HL-60/S4 treated with phorbol 12-myristate 13-acetate at 8.2 ng/mL for 4 days and 3 days (cell line): ENCODE results near the gene FOXO1.

ENCODE experiments used
- in situ Hi-C: fragments of 300-500 bp; cut with MboI; formaldehyde crosslinking; loops from 2 replicates; pipeline ENCODE4 v1.15.0; 2022; ENCODE audit warnings: low sequenced_read_pairs

The FOXO1 gene

DNA sequence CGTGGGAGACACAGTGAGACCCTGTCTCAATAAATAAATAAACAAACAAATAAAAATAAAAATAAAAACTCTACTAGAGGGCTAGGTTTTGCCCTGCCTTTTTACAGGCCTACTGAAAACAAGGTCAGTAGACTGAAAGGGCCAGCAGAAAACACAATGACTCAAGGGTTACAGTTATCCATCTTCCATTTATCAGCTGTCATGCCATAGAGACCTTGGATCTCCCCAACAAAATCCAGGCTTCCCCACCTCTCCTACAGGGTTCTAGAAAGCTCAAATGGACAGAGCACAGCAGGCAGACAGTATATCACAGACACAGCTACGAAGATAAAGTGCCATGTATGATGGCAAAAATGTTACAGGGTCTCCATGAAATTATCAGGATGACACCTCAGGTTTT, 54.4 kb downstream of the FOXO1 start:
- in situ Hi-C loops = no loop called here

DNA sequence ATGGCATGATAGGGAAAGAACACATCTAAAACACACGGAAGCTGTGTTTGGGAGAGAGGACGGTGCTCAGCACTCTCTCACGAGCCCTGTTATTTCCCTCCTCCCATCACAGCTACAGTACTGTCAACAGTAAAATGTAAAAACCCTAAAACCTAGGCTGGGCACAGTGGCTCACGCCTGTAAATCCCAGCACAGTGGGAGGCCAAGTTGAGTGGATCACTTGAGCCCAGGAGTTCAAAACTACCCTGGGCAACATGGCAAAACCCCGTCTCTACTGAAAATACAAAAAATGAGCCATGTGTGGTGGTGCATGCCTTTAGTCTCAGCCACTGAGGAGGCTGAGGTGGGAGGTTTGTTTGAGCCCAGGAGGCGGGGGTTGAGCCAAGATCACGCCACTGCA, 54.8 kb downstream of the FOXO1 start:
- in situ Hi-C loops = no loop called here

DNA sequence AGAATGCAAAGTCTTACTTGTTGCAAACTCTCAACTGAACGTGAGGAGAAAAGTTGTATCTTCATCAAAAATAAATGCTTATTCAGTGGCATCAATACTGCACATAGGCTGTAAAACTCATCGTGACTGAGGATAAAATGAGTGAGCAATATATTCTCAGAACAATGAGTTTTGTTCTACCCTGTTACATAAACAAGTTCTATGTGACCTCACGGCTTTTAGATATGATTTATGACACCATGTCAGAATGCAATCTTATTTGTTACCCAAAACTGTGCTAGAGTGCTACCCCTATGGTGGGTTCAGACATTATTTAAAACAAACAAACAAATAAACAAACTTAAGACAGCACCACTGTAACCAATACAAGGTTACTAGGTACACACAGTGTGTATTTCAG, 55.4 kb downstream of the FOXO1 start:
- in situ Hi-C loops = no loop called here

DNA sequence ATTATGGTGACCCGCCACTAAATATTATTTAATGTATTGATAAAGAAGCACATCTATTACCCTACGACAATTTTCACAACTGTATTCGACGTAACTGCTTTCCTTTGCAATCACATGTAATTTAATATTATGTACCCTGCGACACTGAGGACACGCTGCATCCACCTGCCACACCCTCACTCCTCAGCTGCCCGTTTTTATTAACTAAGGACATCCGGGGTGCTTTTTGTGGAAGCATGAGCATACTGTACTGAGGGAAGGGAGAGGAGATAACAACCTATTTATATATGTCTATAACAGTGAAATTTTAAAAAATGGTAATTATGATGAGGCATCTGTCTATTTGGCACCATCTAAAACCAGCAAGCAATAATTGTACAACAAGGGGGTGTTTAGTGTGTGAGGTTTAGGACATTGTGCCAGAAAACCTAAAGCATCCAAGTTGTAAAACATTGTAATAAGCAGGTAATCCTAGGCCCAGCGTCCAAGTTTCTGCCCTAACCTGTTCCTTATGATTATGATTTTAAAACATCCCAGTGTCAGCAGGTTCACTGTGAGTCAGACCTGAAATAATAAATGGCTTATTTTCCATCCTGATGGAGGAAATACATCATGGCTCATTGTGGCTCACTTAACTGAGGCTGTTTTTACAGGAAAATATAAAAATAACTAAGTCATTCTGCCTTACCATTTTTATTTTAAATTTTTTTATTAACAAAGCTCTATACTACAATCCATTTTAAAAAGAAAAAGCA, 56.3 kb downstream of the FOXO1 start:
- in situ Hi-C loops = no loop called here

DNA sequence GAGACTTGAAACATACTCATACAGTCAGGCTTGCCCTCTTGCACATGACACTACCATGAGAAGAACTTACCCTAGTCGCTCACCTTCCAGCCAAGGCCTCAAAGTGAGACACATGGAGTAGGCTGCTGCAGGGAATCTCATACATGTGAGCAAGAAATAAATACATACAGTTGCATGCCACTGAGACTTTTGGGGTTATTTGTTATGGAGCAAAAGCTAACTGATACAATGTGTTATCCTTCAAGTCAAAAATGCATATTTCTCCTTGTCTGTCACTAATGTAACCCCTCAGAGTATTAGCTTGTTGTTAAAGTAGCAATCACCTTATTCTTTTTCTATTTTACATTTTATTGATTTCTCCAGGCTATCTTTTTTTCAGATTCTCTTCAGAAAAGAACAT, 58.1 kb downstream of the FOXO1 start:
- in situ Hi-C loops = no loop called here

DNA sequence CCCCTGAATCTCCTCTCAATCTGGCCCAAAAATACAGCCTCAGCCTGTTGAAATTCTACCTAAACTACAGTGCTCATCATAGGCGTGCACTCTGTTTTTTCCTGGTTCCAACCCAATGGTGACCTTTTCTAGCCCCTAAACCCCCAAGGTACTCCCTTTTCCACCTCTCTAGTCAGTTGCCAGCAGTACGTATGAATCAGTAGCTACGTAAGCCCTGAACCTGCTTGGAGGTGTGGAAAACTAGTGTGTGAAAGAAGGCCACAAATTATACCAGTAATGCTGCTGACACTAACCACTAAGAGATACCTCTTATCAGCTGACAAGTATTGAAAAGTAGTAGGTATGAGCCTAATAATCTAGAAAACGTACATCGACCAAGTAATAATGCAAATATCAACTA, 60.9 kb downstream of the FOXO1 start:
- in situ Hi-C loops = no loop called here

DNA sequence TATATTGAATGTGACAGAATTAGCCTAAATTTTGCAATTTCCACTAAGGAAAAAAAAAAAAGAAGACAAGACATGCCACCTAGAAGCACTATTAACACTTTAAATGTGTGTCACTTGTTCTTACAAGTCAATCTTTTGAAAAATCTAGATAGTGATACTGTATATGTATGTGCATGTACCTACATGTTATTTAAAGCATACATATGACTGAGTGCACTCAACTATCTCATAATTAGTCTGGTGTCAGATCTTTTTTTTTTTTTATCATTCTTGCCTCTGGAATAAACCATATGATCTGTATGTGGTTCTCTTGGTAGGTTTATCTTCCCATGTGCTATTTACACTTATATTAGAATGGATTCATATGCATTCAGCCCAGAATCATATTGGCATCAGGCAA, 62.3 kb downstream of the FOXO1 start:
- in situ Hi-C loops = no loop called here

DNA sequence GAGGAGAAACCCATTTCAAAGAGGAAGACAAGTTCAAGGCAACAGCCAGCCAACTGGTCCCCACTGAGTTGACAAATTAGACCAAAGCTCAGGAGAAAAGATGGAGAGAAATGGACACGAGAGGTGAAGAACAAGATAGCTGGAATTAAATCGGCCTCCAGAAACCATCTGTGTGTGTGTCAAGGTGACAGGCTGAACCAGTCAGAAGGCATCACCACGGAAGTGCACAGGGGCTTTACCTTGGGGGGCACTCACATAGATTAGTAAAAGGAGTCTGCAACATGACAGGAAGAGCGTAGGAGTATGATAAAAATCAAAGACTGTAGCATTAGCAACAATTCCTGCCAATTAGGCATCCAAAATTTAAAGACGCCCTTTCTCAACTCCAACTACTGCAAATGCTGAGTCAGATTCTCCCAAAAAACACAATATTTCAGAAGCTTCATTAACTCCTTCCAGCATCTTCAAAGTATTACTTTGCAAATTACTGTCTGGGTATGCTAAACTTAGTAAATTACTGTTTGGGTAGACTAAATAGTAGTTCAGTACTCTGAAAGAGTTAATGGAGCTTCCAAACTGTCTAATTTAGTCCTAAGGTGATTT, 66.2 kb downstream of the FOXO1 start:
- in situ Hi-C loops = no loop called here

DNA sequence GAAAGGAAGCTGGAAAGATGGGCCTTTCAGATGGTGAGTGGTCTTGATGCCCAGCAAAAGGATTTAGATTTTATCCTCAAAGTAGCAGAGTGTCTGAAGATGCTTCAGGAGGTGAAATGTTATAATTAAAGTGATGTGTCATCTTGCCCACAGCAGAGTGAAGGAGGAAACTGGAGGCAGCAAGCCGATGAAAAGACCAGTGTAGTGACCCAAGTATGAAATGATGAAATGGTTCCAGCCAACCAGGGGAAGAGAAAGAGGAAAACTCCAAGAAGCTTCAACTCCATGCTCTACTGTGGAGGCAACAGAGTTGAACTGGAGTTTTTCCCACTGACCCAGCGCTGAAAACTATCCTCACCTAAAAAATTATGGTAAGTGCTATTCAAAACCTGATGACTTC, 66.7 kb downstream of the FOXO1 start:
- in situ Hi-C loops = no loop called here

DNA sequence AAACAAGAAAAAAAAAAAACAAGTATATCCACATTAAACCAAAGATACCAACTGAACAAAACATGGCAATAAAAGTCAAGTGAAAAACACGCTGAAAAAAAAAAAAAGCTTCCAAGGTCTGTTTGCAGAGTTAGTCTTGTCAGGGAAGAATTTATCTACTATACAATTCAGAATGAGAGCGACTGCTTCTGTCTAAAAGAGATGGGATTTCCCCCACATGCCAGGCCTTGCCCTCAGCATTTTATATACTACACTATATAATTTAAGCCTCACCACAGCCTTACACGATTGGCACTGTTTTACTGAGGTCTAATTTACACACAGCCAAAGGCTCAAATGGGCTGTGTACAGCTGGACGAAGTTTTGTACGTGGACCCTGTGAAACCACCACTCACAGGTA, 67.3 kb downstream of the FOXO1 start:
- in situ Hi-C loops = no loop called here

DNA sequence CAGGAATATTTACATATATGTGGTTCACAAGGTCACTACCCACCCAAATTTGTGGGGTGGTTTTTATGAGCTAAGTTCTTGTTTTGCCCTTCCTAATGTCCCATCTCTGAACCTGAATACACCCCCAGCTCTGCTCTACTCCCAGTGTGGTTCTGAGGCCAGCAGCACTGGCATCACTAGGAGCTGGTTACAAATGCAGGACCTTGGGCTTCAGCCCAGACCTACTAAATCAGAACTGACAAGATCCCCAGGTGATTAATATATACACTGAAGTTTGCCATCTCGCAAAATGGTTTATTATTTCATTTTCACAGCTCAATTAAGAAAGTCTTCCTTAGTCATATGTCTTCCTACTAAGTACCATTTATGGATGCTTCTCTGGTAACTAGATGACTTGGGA, 67.9 kb downstream of the FOXO1 start:
- in situ Hi-C loops = no loop called here

DNA sequence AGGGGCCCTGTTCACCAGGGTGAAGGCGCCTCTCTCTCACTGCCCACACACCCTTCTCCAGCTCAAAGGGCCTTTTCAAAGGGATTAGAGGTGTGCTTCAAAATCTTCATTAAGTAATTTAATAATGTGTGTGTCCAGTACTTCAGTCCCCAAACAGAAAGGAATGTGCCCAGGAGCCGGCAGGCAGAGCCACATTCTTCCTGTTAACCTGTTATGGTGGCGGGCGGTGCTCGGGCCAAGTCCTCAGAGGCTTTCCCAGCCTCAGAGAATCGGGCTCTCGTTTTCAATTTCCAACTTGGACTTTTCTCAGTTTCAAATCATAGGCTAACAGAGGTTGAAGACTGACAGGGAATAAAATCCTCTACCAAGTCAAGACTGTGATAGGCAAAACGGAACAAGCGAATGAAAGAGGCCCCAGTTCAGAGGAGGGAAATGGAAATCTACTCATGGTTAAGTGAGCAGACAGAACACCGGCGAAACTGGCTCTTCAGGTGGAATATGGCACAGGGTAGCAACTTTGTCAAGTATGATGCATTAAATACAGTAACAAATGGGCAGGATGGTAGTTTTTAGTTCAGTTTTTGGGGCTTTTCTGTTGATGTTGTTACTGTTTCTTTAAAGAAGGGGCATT, 68.6 kb downstream of the FOXO1 start:
- in situ Hi-C loops = no loop called here

DNA sequence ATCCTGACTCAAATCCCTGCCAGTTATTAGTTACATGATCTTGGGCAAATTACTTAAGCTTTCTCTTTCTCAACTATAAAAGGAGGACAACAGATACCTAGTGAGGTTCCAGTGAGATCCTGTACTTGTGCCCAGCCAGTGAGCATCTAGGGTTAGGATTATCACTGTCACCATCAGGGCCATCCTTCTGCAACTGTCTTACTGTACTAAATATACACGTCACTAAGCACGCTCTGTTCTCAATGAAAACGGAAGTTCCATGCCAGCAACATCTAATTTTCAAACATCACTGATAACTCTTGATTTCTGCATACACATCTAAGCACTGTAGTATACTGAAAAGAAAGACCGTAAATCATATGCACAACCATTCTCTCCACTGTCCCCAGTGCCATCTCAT, 70.0 kb downstream of the FOXO1 start:
- in situ Hi-C loops = no loop called here

DNA sequence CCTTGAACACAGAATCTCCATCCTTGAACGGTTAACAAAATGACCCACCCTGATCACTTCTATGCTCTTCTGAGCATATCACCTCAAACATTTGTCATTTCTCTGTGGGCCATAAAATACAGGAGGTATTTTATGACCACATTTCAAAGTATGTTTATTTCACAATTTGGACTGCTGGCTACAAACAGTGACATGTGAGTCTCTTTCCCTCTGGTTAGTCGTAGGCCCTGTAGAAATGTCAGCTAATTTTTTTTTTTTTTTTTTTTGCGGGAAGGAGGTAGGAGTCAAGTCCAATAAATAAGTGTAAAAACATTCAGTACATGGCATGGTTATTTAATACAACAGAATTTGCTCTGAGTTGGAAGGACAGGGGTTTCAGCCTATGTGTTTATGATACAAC, 70.7 kb downstream of the FOXO1 start:
- in situ Hi-C loops = no loop called here

DNA sequence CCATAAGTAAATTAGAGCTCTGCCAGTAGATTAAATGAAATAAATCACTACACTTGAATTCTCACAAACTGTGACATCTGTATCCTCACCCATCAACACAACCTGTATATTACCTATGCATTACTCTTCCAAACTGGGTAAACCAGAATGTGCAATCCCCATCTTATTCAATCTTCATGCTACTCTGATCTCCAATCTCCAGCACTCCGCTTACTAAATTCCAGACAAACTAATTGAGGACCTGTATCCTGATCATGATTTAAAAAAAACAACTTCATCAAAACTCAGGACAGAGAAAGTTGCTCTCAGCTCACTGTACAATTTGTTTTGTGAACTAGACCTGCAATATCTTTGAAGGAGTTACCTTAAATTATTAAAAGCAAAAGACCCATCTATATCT, 74.4 kb downstream of the FOXO1 start:
- in situ Hi-C loops = no loop called here

DNA sequence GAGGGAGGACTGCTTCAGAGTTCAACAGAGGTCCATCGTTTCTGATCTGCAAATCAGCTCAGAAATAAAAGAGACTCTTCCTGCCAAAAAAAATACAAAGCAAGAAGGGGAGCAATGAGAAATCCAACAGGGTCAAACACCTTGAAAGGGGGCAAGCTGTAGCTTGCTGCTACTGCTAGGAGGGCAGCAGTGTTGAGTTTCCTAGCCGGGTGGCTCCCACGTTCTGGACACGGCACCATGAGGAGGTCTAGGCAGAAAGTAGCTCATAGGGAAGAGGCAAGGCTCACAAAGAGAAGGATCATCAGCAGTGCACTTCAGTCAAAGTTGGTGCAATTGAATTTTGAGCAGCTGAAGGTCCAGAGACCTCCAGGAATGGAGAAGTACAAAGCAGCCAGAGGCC, 75.3 kb downstream of the FOXO1 start:
- in situ Hi-C loops = no loop called here

DNA sequence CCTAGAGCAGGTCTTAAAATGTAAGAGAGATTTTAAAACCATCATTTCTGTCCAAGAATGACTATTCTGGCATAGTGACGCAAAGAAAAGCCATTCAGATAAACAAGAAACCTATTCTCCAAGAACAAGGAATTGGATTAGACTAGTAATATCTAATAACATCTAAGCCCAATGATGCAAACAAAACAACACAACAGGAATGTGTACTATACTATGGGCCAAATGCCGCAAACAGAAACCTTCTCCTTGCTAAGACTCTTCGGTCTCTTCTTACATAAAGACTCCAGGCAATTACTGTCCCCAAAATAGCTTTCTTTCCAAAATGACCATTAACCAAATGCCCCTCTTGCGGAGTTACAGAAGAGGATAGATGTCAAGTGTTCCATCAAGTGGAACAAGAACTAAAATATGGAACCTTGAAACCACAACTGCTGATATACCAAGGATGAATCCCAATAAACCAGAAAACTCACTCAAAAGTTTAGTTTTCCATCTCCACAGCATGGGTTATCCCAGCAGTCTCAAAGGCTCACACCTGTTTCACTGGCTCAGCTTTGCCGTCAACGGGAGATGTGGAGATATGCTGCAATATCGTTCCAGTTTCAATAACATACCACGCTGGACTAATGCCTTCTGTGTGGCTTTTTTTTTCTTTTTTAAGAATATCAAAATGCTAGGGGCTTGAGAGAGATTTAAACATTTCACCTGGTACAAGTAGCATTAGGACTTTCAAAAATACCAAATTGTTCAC, 76.2 kb downstream of the FOXO1 start:
- in situ Hi-C loops = no loop called here

DNA sequence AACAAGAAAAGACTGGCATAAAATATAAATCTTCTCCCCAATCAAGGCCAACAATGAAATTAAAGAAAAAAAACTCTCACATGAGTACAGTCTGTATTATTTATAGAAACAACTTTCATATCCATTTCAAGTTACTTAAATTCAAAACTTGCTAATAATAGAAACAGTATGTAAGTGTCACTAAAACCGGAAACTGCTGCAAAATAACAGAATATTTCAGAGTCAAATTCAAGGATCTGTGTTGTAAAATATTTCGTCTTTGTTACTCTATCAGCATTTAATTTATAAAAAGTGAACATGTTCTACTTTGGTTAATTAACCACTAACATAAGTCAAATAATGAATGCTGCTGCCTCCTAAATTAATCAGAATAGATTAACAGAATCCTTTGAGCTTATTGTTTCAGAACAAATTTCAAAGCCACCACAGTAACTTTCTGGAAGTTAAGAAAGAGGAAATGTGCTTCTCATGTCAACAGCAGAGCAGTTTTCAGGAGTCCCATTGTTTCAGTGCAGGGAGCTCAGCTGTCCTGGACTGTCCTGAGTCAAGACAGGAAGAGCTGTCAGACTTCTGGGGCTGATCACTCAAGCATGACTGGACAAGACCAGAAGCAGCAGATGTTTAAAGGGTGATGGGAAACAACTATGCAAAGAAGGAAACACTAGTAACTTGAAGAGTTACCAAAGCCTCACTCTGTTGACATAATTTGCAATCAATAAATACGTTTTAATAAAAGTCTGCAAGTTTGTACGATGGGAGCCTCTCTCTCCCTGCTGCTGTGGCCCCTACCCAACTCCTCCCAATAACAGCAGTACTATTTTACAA, 76.9 kb downstream of the FOXO1 start:
- in situ Hi-C loops = no loop called here

DNA sequence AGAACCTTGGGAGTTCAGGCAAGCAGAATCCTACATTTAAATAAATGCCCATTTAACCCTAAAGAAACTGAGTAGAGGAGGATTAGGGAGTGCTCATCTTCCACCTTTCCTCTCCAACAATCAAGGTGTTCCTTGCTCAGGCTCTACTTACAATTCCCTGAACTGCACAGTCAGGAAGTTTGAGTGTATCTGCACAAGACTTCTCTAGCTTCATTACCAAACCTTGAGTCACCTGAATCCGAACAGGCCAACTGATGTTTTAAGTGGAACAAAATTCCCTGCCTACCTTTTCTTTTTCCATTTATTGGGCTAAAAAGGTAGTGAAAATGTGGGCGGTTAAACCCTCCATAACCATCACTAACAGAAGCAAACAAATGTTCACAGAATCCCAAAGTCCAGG, 78.3 kb downstream of the FOXO1 start:
- in situ Hi-C loops = no loop called here

DNA sequence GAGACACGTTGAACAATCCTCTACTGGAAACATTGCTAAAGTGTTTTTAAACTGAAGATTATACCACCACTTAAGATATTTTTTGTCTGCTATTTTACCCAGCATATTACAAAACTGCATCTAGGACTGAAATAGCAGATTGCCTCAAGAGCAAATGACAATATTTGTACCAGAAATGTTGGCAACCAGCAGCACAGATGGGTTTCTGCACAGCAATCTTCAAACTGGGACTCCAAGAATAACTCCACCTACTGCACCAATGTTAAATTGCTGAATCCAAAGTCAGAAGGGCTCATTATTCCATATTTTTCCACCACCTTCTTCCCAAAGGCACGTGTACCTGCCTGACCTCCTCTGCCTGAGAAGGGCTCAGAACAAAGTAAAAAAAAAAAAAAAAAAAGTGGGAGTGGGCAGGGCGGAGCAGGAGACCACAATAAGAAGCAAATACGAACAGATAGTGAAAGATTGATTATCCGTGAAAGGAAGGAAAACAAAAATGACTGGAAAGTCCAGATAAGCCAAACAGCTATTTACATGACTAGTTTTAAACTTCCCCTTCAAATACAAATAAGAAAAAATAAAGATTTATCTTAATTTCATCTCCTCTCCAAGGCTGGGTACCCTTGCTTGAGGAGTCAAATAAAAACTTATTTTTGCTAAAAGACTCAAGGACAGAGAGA, 79.4 kb downstream of the FOXO1 start:
- in situ Hi-C loops = no loop called here
